B cell (primary cell): ENCODE data around the gene AOAH. TPM values are rescaled to one million over a fixed set of nuclear protein-coding genes. Genes with fewer than 3 reads are reported as not detected.
"Not testable (repeated sequence)": the region's sequence is repeated elsewhere in the genome, so short reads cannot be mapped to it uniquely, and the experiment has no call there.

Experiments
- ATAC-seq: fragments of 200-7000 bp; cut with Tn5 transposase; one replicate; pipeline ENCODE4 v1.10.0; 2021; ENCODE audit warnings: low read depth, mild to moderate bottlenecking, moderate number of reproducible peaks, moderate library complexity
- CTCF ChIA-PET: fragments of 350-600 bp; sonication (Branson Sonifier 250); formaldehyde crosslinking; loops from one replicate; lab custom pipeline; 2021; ENCODE audit warnings: antibody characterized with exemption, inconsistent platforms; lab: Charles Lee
- POLR2A ChIA-PET: fragments of 350-600 bp; sonication (Branson Sonifier 250); formaldehyde crosslinking; loops from one replicate; lab custom pipeline; 2021; ENCODE audit warnings: antibody characterized with exemption; lab: Charles Lee
- DNase-seq: peaks from one replicate; pipeline ENCODE4 v3.0.0; 2013
- H2AFZ ChIP-seq: 2 replicates; pipeline ENCODE4 v1.6.1; 2012; ENCODE audit warnings: mild to moderate bottlenecking, low read depth, low read length; ENCODE audit not compliant: insufficient read depth, poor library complexity, severe bottlenecking
- H3K27ac ChIP-seq, 2 donors: 1 replicate in 1 of 2; 2 replicates in 1 of 2; pipeline ENCODE4 v1.5.1; 2012 to 2013; ENCODE audit warnings: low read length in 2 of 2, mild to moderate bottlenecking in 2 of 2, moderate library complexity in 1 of 2
- H3K27me3 ChIP-seq, 4 experiments: fragments of 200-600 bp in 1 of 4; sonication (generic) in 1 of 4; replicated peaks in 1 of 4; 1 replicate in 2 of 4; 2 replicates in 2 of 4; pipeline versions ENCODE4 v1.6.1 to v1.7.0; 2013 to 2016; ENCODE audit warnings: low read length in 3 of 4, mild to moderate bottlenecking in 2 of 4, mixed read lengths in 1 of 4, moderate library complexity in 1 of 4; ENCODE audit not compliant: insufficient read depth in 4 of 4, control insufficient read depth in 3 of 4; ENCODE audit errors: control extremely low read depth in 1 of 4
- H3K36me3 ChIP-seq, 2 experiments: replicated peaks in 1 of 2; 1 replicate in 1 of 2; 2 replicates in 1 of 2; pipeline versions ENCODE4 v1.6.1 to v1.7.1; 2013; ENCODE audit warnings: low read length in 1 of 2; ENCODE audit not compliant: insufficient read depth in 2 of 2, control insufficient read depth in 1 of 2; ENCODE audit errors: control extremely low read depth in 1 of 2, extremely low read depth in 1 of 2
- H3K4me1 ChIP-seq, 2 donors: fragments of 200-600 bp in 1 of 2; sonication (generic) in 1 of 2; 1 replicate in 1 of 2; 2 replicates in 1 of 2; pipeline versions ENCODE4 v1.5.1 to v1.6.1; 2013 to 2017; ENCODE audit warnings: low read length in 2 of 2; ENCODE audit not compliant: control insufficient read depth in 2 of 2, insufficient read depth in 2 of 2
- H3K4me2 ChIP-seq: replicated peaks from 2 replicates; pipeline ENCODE3; 2012; ENCODE audit warnings: mild to moderate bottlenecking, low read depth, low read length; ENCODE audit not compliant: poor library complexity, severe bottlenecking
- H3K4me3 ChIP-seq, 5 experiments: fragments of 200-600 bp in 1 of 5; sonication (generic) in 1 of 5; 1 replicate in 3 of 5; 2 replicates in 2 of 5; pipeline versions ENCODE4 v1.5.1 to v1.7.0; 2011 to 2016; ENCODE audit warnings: low read length in 4 of 5, mild to moderate bottlenecking in 4 of 5, low read depth in 2 of 5, control low read depth in 1 of 5, moderate library complexity in 1 of 5; ENCODE audit not compliant: insufficient read depth in 1 of 5; ENCODE audit errors: control extremely low read depth in 1 of 5, extremely low read depth in 1 of 5
- H3K79me2 ChIP-seq: fragments of 200-600 bp; sonication (generic); one replicate; pipeline ENCODE4 v1.6.0; 2016; ENCODE audit warnings: low read length; ENCODE audit not compliant: control insufficient read depth, insufficient read depth
- H3K9ac ChIP-seq: fragments of 200-600 bp; sonication (generic); 2 replicates; pipeline ENCODE4 v1.6.1; 2017; ENCODE audit warnings: mild to moderate bottlenecking, low read length, moderate library complexity
- H3K9me3 ChIP-seq, 3 donors: one replicate each; pipeline versions ENCODE4 v1.6.1 to v1.7.1; 2013; ENCODE audit warnings: low read length in 2 of 3; ENCODE audit not compliant: control insufficient read depth in 2 of 3, insufficient read depth in 1 of 3; ENCODE audit errors: control extremely low read depth in 1 of 3
- H4K20me1 ChIP-seq: 2 replicates; pipeline ENCODE4 v1.6.0; 2012; ENCODE audit warnings: mild to moderate bottlenecking, low read length; ENCODE audit not compliant: insufficient read depth, control insufficient read depth, poor library complexity, severe bottlenecking
- H3K27ac Mint-ChIP-seq: one replicate; pipeline ENCODE4 v1.8.0; 2021; ENCODE audit warnings: mixed read lengths
- H3K27me3 Mint-ChIP-seq: one replicate; pipeline ENCODE4 v1.8.0; 2021; ENCODE audit warnings: mixed read lengths
- H3K4me1 Mint-ChIP-seq: one replicate; pipeline ENCODE4 v1.8.0; 2021; ENCODE audit warnings: mixed read lengths
- H3K4me3 Mint-ChIP-seq: one replicate; pipeline ENCODE4 v1.8.0; 2021; ENCODE audit warnings: mixed read lengths
- H3K9me3 Mint-ChIP-seq: one replicate; pipeline ENCODE4 v1.8.0; 2022; ENCODE audit warnings: mixed read lengths; ENCODE audit not compliant: insufficient read depth
- CTCF ChIP-seq: fragments of 200-600 bp; IDR thresholded peaks from one replicate; pipeline ENCODE4 v1.8.0; 2022; ENCODE audit warnings: antibody characterized with exemption, mild to moderate bottlenecking
- EZH2 ChIP-seq: IDR thresholded peaks from 2 replicates; pipeline ENCODE4 v1.6.1; 2012; ENCODE audit warnings: borderline replicate concordance, low read depth, mild to moderate bottlenecking, moderate library complexity, low read length; ENCODE audit not compliant: insufficient read depth, poor library complexity, severe bottlenecking
- WGBS: methylation state at CpG from one replicate; pipeline ENCODE4 v1.1.5; 2013; ENCODE audit warnings: missing lambda C conversion rate; ENCODE audit not compliant: insufficient coverage; 5-methylcytosine and 5-hydroxymethylcytosine counted together
- intact Hi-C: fragments of 100-400 bp; cut with micrococcal nuclease; formaldehyde crosslinking; loops from one replicate; pipeline ENCODE4 v1.10.0; 2022
- polyA plus RNA-seq: library from polyadenylated mRNA; depleted of rRNA; stranded (reverse); fragments of >200 nt; gene quantifications from 2 replicates; pipeline ENCODE4 v1.2.3, GENCODE V29; 2012
- total RNA-seq, 2 donors: library from RNA; stranded (reverse); fragments of 120-200 nt in 1 of 2; gene quantifications; 1 replicate in 1 of 2; 2 replicates in 1 of 2; pipeline versions ENCODE4 v1.2.3 to v1.2.4, GENCODE V29; 2013 to 2022

AOAH gene
- total and polyA plus RNA-seq, 2 donors (not counting 1 experiment from before 2014, with no cell fraction given) = 2.6 to 5.0 TPM

DNA sequence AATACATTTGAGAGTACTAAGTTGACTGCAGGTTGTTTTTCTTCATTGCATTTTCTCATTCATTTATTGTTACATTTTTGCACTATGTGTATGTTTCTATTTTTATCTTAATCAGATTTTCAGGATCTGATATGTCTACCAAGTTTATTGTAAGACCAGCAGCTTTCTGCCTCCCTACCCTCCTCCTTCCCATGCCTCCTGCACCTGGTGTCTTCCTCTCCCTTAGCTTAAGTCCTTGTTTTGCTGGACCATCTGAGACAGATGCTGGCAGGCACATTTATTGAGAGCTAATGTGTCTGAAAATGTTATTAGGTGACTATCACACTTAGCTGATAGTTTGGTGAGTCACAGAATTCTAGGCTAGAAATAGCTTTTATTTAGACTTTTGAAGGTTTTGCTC lies 255.1 kb downstream of the AOAH start:
- H3K27me3 ChIP-seq = no peaks in the 10 kb centered on the region
- Mint-ChIP-seq H3K27me3 (peaks cover 14% of the 10 kb centered on the region), H3K4me3 (no peak overlapping the region), H3K4me1 (no peaks in the 10 kb centered on the region), H3K9me3 (no peaks in the 10 kb centered on the region), H3K27ac (no peak overlapping the region)
- H3K9me3 ChIP-seq = no peaks in the 10 kb centered on the region
- ChIA-PET CTCF (no interaction called here), POLR2A (no interaction called here)
- H3K9ac ChIP-seq = no peak overlapping the region
- no peak overlapping the region for H3K4me3 ChIP-seq
- TF ChIP-seq EZH2 (no peak), CTCF (no peak)
- no peaks in the 10 kb centered on the region for H4K20me1 ChIP-seq
- no peak for DNase-seq
- intact Hi-C loops = no loop called here
- no peaks in the 10 kb centered on the region for H3K4me1 ChIP-seq
- no peaks in the 10 kb centered on the region for H3K79me2 ChIP-seq
- H2AFZ ChIP-seq = no peak overlapping the region
- H3K4me2 ChIP-seq = no peak overlapping the region
- H3K27ac ChIP-seq = no peak overlapping the region
- no peaks in the 10 kb centered on the region for H3K36me3 ChIP-seq
- no peak for ATAC-seq

DNA sequence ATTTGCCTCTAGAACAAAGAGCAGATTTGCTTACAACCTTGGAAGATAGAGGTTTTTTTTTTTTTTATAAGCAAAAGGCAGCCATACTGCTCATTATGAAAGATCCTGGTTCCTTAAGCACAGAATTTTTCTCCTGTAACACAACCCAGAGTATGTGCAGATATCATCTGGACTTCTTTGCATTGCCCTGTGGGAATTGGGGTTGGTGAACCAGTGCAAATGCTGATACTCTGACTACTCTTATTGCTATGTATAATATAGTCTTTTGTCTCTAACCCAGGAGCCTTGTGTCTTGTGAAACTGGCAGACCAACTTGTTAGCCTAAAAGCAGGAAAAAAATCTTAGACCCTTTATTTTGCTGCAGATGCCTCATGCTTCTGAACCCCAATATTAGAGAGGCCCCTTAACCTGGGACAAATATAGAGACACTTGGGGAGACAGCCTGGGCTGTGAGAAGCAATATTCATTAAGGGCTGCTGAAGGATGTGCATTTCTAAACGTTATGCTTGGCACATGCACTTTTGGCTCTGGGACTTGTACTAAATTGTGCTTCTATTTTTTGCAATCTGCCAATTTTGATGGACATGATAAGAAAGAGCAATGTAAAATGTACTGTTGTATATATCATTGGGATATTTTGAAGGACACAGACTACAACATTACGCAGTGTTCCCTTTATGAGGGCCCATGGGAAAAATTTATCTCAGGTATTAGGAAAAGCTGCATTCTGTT lies 255.8 kb downstream of the AOAH start:
- no peak overlapping the region for H3K27ac ChIP-seq
- Mint-ChIP-seq H3K27me3 (peaks cover 17% of the 10 kb centered on the region), H3K4me1 (no peaks in the 10 kb centered on the region), H3K9me3 (no peaks in the 10 kb centered on the region), H3K4me3 (no peak overlapping the region), H3K27ac (no peak overlapping the region)
- no peaks in the 10 kb centered on the region for H3K36me3 ChIP-seq
- H3K27me3 ChIP-seq = no peaks in the 10 kb centered on the region
- no peaks in the 10 kb centered on the region for H3K4me1 ChIP-seq
- H3K79me2 ChIP-seq = no peaks in the 10 kb centered on the region
- POLR2A ChIA-PET = no interaction called here
- CTCF ChIA-PET = no interaction called here
- H3K9me3 ChIP-seq = no peaks in the 10 kb centered on the region
- no peak for DNase-seq
- 83% methylated on average over 2 of the region's 2 CpGs for WGBS
- intact Hi-C loops = no loop called here
- no peak overlapping the region for H2AFZ ChIP-seq
- no peaks in the 10 kb centered on the region for H4K20me1 ChIP-seq
- no peak for ATAC-seq
- H3K4me2 ChIP-seq = no peak overlapping the region
- TF ChIP-seq EZH2 = no peak
- TF ChIP-seq CTCF = no peak
- no peak overlapping the region for H3K4me3 ChIP-seq
- H3K9ac ChIP-seq = no peak overlapping the region

GRCh38 chr7:36466001-36466400 lies 258.3 kb downstream of the AOAH start:
- POLR2A ChIA-PET, H3K4me3 ChIP-seq, H3K4me2 ChIP-seq, H3K27ac Mint-ChIP-seq, H3K36me3 ChIP-seq, H3K9ac ChIP-seq, H3K4me3 Mint-ChIP-seq, H3K27ac ChIP-seq, H4K20me1 ChIP-seq, H3K27me3 ChIP-seq, CTCF ChIA-PET, H3K4me1 Mint-ChIP-seq, H3K79me2 ChIP-seq, ATAC-seq, H3K4me1 ChIP-seq, H3K9me3 Mint-ChIP-seq, H2AFZ ChIP-seq, H3K9me3 ChIP-seq, DNase-seq, intact Hi-C loops: not testable (repeated sequence)
- H3K27me3 Mint-ChIP-seq = peaks cover 17% of the 10 kb centered on the region
- 57% methylated on average over 1 of the region's 5 CpGs for WGBS
